ENCODE measurements around the gene GRK2. TPM values are rescaled to one million over a fixed set of nuclear protein-coding genes. Genes with fewer than 3 reads are reported as not detected.
"Not testable (repeated sequence)": the region's sequence is repeated elsewhere in the genome, so short reads cannot be mapped to it uniquely, and the experiment has no call there.

The GRK2 gene
- total RNA-seq, 1 experiment from 2014 or later = 69.8 TPM

DNA sequence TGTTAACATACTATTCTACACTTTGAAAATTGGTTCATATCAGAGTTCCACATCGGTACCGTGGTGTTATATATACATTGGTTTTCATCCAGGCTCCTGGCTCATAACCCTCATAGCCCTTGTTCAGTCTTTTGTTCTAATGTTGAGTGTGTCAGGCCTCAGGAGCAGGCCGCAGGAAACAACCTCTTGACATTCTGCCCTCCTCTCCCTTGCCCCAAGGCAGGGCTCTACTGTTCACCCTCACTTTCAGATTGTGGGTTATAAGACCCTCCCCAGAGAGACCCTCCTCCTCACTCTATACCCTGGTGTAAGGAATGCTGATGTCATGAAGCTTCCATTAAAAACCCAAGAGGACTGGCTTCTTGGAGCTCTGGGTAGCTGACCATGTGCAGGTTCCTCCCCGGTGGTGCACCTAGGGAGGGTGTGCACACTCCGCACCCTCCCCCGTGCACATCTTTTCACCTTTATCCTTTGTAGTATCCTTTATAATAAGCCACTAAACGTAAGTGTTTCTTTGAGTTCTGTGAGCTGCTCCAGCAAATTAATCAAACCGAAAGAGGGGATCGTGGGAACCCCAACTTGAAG is 49.1 kb downstream of the GRK2 start:
- BruUV-seq (replicated peaks) = no TSS peak
- no peak overlapping the region for H3K27ac Mint-ChIP-seq (ENCODE audit: unreplicated experiment)
- H3K27me3 Mint-ChIP-seq (ENCODE audit: unreplicated experiment) = no peaks in the 10 kb centered on the region
- intact Hi-C loops (cut with micrococcal nuclease; ENCODE audit: unreplicated experiment) = no loop called here
- H3K9me3 Mint-ChIP-seq (ENCODE audit: low read depth, unreplicated experiment) = no peaks in the 10 kb centered on the region
- H3K4me1 Mint-ChIP-seq (ENCODE audit: low read depth, unreplicated experiment) = peaks cover 35% of the 10 kb centered on the region
- CTCF ChIA-PET = interaction anchor here (0.6 to 3.5 kb wide), 2 partner anchors 12 to 30 kb away, joined by 5 to 25 read pairs; partner anchors contain the start of gene SSH3
- H3K36me3 Mint-ChIP-seq (ENCODE audit: insufficient read depth, unreplicated experiment) = peaks cover 52% of the 10 kb centered on the region
- TF ChIP-seq, protein P1, sequence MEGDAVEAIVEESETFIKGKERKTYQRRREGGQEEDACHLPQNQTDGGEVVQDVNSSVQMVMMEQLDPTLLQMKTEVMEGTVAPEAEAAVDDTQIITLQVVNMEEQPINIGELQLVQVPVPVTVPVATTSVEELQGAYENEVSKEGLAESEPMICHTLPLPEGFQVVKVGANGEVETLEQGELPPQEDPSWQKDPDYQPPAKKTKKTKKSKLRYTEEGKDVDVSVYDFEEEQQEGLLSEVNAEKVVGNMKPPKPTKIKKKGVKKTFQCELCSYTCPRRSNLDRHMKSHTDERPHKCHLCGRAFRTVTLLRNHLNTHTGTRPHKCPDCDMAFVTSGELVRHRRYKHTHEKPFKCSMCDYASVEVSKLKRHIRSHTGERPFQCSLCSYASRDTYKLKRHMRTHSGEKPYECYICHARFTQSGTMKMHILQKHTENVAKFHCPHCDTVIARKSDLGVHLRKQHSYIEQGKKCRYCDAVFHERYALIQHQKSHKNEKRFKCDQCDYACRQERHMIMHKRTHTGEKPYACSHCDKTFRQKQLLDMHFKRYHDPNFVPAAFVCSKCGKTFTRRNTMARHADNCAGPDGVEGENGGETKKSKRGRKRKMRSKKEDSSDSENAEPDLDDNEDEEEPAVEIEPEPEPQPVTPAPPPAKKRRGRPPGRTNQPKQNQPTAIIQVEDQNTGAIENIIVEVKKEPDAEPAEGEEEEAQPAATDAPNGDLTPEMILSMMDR (IDR thresholded peaks at IDR 0.05; ENCODE audit: unreplicated experiment) = no peak
- DNase-seq = no peak
- no peak overlapping the region for H3K4me3 Mint-ChIP-seq (ENCODE audit: low read depth, unreplicated experiment)

DNA sequence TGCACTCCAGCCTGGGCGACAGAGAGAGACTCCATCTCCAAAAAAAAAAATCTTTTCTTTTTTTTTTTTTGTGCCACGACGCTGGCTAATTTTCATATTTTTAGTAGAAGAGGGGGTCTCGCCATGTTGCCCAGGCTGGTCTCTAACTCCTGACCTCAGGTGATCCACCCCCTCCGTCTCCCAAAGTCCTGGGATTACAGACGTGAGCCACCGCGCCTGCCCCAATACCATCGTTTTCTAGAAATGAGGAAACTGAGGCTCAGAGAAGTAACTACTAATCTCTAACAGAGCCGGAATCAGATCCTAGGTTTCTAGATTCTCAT is 50.6 kb downstream of the GRK2 start:
- H3K9me3 Mint-ChIP-seq (ENCODE audit: low read depth, unreplicated experiment) = no peaks in the 10 kb centered on the region
- DNase-seq = no peak
- TF ChIP-seq, protein P1 (IDR thresholded peaks at IDR 0.05; ENCODE audit: unreplicated experiment) = no peak
- peak overlapping the region; percentile 99 for H3K4me3 Mint-ChIP-seq (ENCODE audit: low read depth, unreplicated experiment)
- H3K36me3 Mint-ChIP-seq (ENCODE audit: insufficient read depth, unreplicated experiment) = peaks cover 43% of the 10 kb centered on the region
- H3K27me3 Mint-ChIP-seq (ENCODE audit: unreplicated experiment) = no peaks in the 10 kb centered on the region
- BruUV-seq (replicated peaks) = no TSS peak
- peaks cover 36% of the 10 kb centered on the region for H3K4me1 Mint-ChIP-seq (ENCODE audit: low read depth, unreplicated experiment)
- intact Hi-C loops (cut with micrococcal nuclease; ENCODE audit: unreplicated experiment) = loop anchor here (1.0 kb wide), 1 partner anchor 55 kb away; no protein-coding TSS in a partner anchor
- peak overlapping the region; percentile 93 for H3K27ac Mint-ChIP-seq (ENCODE audit: unreplicated experiment)
- CTCF ChIA-PET = interaction anchor here (0.6 to 3.5 kb wide), 18 partner anchors 13 to 262 kb away, joined by 3 to 25 read pairs (median 5); partner anchors contain the start of genes GRK2 and SSH3

DNA sequence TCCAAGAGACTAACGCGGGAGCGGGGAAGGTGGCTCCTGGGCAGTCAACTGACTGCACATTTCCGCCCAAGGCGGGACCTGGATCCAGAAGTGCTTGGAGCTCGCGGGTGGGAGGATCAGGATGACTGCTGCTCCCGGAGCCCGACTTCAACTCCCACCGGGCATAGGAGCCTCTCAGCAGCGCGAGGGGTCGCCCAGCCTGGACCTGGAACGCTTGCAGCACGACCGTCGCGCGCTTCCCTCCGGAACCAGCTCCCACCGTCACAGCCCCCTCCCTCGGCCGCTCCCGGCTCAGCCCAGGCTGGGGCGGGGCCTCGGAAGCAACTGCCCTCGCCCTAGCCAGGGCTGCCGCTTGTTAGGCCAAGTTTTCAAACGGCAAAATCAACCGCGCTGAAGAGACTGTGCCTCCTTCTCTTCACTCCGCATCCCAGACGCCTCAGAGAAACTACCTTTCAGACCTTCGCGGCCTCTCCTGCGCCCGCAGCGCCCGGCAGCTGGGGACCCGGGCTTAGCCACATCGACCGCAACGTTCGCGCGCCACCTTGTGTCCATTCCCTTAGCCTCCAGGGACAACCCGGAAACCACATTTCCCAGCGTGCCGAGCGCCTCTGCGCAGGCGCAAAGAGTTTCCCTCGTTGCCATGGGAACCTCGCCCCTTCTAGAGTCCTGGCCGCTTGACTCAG is 51.1 kb downstream of the GRK2 start:
- peak overlapping the region; percentile 93 for H3K27ac Mint-ChIP-seq (ENCODE audit: unreplicated experiment)
- intact Hi-C loops (cut with micrococcal nuclease; ENCODE audit: unreplicated experiment) = loop anchor here (1.0 kb wide), 1 partner anchor 55 kb away; no protein-coding TSS in a partner anchor
- H3K4me3 Mint-ChIP-seq (ENCODE audit: low read depth, unreplicated experiment) = peak overlapping the region; percentile 99
- peaks cover 42% of the 10 kb centered on the region for H3K36me3 Mint-ChIP-seq (ENCODE audit: insufficient read depth, unreplicated experiment)
- TF ChIP-seq, protein P1 (IDR thresholded peaks at IDR 0.05; ENCODE audit: unreplicated experiment) = peak; percentile 88
- H3K4me1 Mint-ChIP-seq (ENCODE audit: low read depth, unreplicated experiment) = peaks cover 33% of the 10 kb centered on the region
- peak; percentile 97 for DNase-seq
- BruUV-seq (replicated peaks) = TSS peak; percentile 97
- H3K27me3 Mint-ChIP-seq (ENCODE audit: unreplicated experiment) = no peaks in the 10 kb centered on the region
- no peaks in the 10 kb centered on the region for H3K9me3 Mint-ChIP-seq (ENCODE audit: low read depth, unreplicated experiment)
- CTCF ChIA-PET = interaction anchor here (0.6 to 3.5 kb wide), 19 partner anchors 14 to 335 kb away, joined by 3 to 25 read pairs (median 5); partner anchors contain the start of genes GRK2 and SSH3

DNA sequence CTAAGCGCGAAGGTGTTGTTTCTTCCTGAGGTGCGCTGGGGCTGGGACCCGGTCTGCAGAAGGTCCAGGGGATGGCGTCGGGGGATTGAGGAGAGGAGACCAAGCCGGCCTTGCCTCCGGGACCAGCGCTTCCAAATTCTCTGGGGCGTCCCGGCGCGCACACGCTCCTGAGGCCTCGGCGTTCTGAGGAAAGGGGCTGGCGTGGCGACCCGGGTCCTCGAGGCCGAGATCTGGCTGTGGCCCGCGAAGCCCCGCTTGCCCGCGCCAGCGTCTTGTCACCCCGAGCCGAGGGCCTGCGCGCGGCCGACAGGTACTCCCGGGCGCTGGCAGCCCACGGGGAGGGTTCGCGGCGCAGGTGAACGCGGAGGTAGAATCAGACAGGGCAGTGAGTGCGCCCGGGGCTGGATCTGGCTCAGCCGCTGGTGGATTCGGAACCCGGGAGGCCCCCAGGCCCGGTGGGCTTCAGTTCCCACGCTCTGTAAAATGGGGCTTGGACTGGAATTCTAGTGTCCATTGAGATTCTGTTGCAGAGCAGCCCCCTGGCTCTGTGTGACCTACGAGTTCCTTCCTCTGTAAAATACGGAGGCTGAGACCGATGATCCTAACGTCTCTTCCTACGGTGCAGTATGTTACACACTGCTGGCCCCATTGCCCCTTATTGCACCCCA is 51.7 kb downstream of the GRK2 start:
- DNase-seq = peak; percentile 53
- CTCF ChIA-PET = interaction anchor here (0.6 to 3.5 kb wide), 18 partner anchors 14 to 335 kb away, joined by 3 to 25 read pairs (median 5); partner anchors contain the start of genes GRK2 and SSH3
- Mint-ChIP-seq H3K36me3 (ENCODE audit: insufficient read depth, unreplicated experiment) (peaks cover 35% of the 10 kb centered on the region), H3K27me3 (ENCODE audit: unreplicated experiment) (no peaks in the 10 kb centered on the region), H3K27ac (ENCODE audit: unreplicated experiment) (peak overlapping the region; percentile 93), H3K9me3 (ENCODE audit: low read depth, unreplicated experiment) (no peaks in the 10 kb centered on the region), H3K4me1 (ENCODE audit: low read depth, unreplicated experiment) (peaks cover 26% of the 10 kb centered on the region), H3K4me3 (ENCODE audit: low read depth, unreplicated experiment) (peak overlapping the region; percentile 99)
- intact Hi-C loops (cut with micrococcal nuclease; ENCODE audit: unreplicated experiment) = loop anchor here (1.0 kb wide), 1 partner anchor 56 kb away; no protein-coding TSS in a partner anchor
- TF ChIP-seq, protein P1 (IDR thresholded peaks at IDR 0.05; ENCODE audit: unreplicated experiment) = no peak
- BruUV-seq (replicated peaks) = TSS peak; percentile 14

DNA sequence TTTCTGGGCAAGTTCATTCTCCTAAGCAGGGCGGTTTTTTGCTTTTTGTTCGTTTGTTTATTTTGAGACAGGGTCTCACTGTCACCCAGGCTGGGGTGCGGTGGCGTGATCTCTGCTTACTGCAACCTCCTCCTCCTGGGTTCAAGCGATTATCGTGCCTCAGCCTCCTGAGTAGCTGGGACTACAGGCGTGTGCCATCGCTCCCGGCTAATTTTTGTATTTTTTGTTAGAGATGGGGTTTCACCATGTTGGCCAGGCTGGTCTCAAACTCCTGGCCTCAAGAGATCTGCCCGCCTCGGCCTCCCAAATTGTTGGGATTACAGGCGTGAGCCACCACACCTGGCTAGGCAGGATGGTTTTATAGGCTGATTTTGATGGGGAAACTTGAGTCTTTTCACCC is 52.6 kb downstream of the GRK2 start:
- DNase-seq; BruUV-seq (replicated peaks); intact Hi-C loops (cut with micrococcal nuclease; ENCODE audit: unreplicated experiment); H3K27me3 Mint-ChIP-seq (ENCODE audit: unreplicated experiment); H3K9me3 Mint-ChIP-seq (ENCODE audit: low read depth, unreplicated experiment): not testable (repeated sequence)
- peak overlapping the region; percentile 47 for H3K27ac Mint-ChIP-seq (ENCODE audit: unreplicated experiment)
- H3K36me3 Mint-ChIP-seq (ENCODE audit: insufficient read depth, unreplicated experiment) = peaks cover 33% of the 10 kb centered on the region
- H3K4me1 Mint-ChIP-seq (ENCODE audit: low read depth, unreplicated experiment) = peaks cover 17% of the 10 kb centered on the region
- peak overlapping the region; percentile 99 for H3K4me3 Mint-ChIP-seq (ENCODE audit: low read depth, unreplicated experiment)
- CTCF ChIA-PET = interaction anchor here (0.6 to 3.5 kb wide), 4 partner anchors 27 to 298 kb away, joined by 3 to 25 read pairs (median 14); partner anchors contain the start of gene GRK2

All from Calu3 (cell line).